ENCODE data around the gene SLC26A6.

The SLC26A6 gene

GRCh38 chr3:48660800-48661400 is 25.6 kb upstream of the SLC26A6 start:
- DNase-seq (ENCODE audit: low spot score), result no peak
- TF ChIP-seq, protein P1, sequence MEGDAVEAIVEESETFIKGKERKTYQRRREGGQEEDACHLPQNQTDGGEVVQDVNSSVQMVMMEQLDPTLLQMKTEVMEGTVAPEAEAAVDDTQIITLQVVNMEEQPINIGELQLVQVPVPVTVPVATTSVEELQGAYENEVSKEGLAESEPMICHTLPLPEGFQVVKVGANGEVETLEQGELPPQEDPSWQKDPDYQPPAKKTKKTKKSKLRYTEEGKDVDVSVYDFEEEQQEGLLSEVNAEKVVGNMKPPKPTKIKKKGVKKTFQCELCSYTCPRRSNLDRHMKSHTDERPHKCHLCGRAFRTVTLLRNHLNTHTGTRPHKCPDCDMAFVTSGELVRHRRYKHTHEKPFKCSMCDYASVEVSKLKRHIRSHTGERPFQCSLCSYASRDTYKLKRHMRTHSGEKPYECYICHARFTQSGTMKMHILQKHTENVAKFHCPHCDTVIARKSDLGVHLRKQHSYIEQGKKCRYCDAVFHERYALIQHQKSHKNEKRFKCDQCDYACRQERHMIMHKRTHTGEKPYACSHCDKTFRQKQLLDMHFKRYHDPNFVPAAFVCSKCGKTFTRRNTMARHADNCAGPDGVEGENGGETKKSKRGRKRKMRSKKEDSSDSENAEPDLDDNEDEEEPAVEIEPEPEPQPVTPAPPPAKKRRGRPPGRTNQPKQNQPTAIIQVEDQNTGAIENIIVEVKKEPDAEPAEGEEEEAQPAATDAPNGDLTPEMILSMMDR (IDR thresholded peaks at IDR 0.05), result no peak
- peak overlapping the region; percentile 90 for H3K4me3 ChIP-seq
- no peak overlapping the region for H3K27ac ChIP-seq

DNA sequence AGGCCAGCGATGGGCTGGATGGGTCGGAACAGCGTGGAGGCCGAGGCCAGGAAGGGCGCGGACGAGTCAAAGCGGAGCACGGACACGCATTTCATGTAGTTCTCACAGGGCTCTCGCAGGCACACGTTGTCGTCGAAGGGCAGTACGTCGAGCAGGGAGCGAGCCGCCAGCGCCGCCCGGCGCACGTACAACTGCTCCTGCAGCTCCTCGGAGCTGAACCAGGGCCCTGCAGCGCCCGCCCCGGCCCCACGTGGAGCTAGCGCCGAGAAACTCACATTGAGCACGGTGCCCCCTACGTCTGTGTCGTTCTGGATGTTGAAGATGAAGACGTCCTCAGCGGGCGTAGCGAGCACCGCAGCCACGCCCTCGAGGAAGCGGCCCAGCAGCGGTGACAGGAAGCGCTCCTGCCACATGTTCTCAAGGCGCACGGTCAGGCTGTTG is 21.6 kb upstream of the SLC26A6 start:
- TF ChIP-seq, protein P1 (IDR thresholded peaks at IDR 0.05), result no peak
- Histone ChIP-seq H3K4me3 (peak overlapping the region; percentile 88), H3K27ac (peak overlapping the region; percentile 70 to 88)
- no peak for DNase-seq (ENCODE audit: low spot score)

DNA sequence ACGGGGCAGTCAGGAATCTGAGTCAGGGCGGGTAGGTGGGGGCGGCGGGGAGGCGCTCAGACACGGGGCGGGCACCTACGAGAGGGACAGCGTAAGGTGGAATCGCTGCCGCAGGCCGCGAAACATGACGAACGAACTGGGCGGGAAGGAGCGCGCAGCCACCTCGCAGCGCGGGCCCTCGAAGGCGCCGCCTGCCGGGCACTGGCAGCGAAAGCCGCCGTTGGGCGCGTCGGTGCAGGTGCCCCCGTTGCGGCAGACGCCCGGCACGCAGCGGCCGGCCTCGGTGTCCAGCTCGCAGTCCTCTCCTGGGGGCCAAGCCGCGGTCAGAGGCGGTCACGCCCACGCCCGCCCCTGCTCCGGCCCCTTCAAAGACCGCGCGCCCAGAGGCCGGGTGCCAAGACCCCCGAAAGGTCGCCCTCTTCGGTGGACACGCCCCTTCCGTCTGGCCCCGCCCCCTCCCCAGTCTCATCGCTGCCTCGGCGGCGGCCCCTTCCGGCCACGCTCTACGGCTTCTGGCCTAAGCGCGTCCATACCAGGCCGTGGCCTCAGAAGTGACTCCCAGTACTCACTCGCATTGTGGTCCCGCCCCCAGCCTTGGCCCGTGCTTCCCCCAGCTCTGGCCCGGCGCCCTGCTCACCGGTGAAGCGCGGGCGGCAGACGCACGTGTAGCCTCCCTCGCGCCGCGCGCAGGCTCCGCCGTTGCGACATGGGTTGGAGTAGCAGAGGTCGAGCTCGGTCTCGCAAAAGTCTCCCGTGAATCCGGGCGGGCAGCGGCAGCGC is 21.0 kb upstream of the SLC26A6 start:
- Histone ChIP-seq H3K27ac (peak overlapping the region; percentile 70 to 88), H3K4me3 (peak overlapping the region; percentile 88)
- peak; percentile 86 for DNase-seq (ENCODE audit: low spot score)
- TF ChIP-seq, protein P1 (IDR thresholded peaks at IDR 0.05), result peak; percentile 56

DNA sequence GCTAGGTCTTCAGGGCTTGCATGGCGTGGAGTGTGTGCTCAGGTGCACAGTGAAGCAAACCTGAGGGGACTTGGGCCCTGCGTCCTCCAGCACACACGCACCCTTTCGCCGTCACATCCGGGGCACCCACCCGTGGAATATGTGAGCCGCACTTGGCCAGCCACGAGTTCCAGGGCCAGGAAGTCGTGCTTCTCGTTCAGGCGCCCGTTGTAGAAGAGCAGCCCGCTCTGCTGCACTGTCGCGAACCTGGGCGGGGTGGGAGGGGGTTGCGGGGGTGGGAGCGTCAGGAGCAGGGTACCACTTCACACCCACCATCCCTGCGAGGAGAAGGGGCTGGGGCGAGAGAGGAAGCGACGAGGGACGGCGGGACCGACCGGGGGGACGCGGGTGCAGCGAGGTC is 20.3 kb upstream of the SLC26A6 start:
- no peak for DNase-seq (ENCODE audit: low spot score)
- peak overlapping the region; percentile 88 for H3K4me3 ChIP-seq
- TF ChIP-seq, protein P1 (IDR thresholded peaks at IDR 0.05), result no peak
- H3K27ac ChIP-seq, result peak overlapping the region; percentile 70 to 88

DNA sequence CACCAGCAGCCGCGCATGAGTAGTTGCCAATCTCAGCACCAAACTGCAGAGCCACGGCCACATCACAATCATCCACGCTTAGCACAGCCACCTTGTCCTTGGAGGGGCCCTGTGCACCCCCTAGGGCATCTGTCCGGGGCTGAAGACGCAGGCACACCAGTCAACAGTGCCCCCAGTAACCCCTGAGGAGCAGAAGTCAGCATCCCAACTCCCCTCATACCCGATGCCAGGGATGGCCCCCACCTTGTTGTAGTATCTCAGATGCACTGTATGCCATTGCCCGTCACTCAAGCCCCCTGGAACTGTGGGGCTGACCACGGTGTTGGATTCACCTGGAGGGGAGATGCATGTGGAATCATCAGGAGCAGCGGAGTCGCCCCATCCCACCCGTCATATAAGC is 19.8 kb upstream of the SLC26A6 start:
- no peak for DNase-seq (ENCODE audit: low spot score)
- peak overlapping the region in 1 of 2 donors; percentile 88 for H3K27ac ChIP-seq
- H3K4me3 ChIP-seq, result no peak overlapping the region
- TF ChIP-seq, protein P1 (IDR thresholded peaks at IDR 0.05), result no peak

DNA sequence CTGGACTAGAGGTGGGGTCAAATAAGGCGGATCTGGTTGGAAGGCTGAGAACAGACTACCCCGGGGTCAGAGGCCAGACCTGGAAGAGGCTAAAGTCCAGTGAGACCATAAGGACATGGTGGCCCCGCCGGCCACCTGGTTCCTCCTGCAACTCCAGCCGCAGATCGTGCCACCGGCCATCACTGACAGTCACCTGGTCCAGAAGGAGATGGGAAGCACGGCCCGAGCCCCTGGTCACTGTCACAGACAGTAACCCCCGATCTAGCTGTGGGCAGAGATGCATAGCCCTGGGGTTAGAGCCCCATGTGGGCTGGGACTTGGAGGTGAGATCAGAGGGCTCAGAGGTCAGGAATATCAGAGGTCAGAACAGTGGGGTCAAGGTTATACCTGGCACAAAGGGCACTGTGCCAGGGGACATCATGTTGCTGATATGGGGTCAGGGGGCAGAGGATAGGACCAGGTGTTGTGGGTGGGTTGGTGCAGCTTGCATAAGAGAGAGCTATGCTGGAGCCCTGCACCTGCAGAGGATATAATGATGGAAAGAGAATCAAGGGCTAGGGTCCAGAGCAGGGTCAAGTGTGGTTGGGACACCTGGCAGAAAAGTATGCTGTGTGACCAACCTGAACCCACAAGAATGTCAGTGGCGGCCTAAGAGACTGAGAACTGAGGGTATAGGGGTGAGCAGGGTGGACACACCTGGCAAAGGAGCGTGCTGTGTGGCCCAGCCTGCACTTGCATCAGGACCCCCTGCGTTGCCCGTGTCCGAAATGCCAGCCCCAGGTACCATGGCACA is 17.9 kb upstream of the SLC26A6 start:
- TF ChIP-seq, protein P1 (IDR thresholded peaks at IDR 0.05), result no peak
- DNase-seq (ENCODE audit: low spot score), result no peak
- H3K4me3 ChIP-seq, result no peak overlapping the region
- no peak overlapping the region for H3K27ac ChIP-seq

All from coronary artery (tissue), 2 donors.